Muscle of arm (tissue), 12 donors: ENCODE measurements around the gene TUBGCP3. TPM values are rescaled to one million over a fixed set of nuclear protein-coding genes. Genes with fewer than 3 reads are reported as not detected.

Experiments
- DNase-seq: peaks from one replicate; pipeline ENCODE4 v3.0.0-alpha.2; 2013
- polyA plus RNA-seq, 12 donors: library from polyadenylated mRNA; unstranded; fragments of 120-200 nt; gene quantifications; one replicate each; pipeline ENCODE4 v1.2.1, GENCODE V29; 2013; ENCODE audit not compliant: insufficient read length in 12 of 12

Gene TUBGCP3
- polyA plus RNA-seq, 12 donors: 15.5 to 26.6 (median 19.2) TPM; not detected in 1

- DNase-seq: no peak
Measured at GRCh38 chr13:112453874-112454647, 133.9 kb downstream of the TUBGCP3 start.

- no peak for DNase-seq
Measured at GRCh38 chr13:112453207-112453829, 134.6 kb downstream of the TUBGCP3 start.

- no peak for DNase-seq
Measured at GRCh38 chr13:112452380-112453206, 135.4 kb downstream of the TUBGCP3 start.

DNA sequence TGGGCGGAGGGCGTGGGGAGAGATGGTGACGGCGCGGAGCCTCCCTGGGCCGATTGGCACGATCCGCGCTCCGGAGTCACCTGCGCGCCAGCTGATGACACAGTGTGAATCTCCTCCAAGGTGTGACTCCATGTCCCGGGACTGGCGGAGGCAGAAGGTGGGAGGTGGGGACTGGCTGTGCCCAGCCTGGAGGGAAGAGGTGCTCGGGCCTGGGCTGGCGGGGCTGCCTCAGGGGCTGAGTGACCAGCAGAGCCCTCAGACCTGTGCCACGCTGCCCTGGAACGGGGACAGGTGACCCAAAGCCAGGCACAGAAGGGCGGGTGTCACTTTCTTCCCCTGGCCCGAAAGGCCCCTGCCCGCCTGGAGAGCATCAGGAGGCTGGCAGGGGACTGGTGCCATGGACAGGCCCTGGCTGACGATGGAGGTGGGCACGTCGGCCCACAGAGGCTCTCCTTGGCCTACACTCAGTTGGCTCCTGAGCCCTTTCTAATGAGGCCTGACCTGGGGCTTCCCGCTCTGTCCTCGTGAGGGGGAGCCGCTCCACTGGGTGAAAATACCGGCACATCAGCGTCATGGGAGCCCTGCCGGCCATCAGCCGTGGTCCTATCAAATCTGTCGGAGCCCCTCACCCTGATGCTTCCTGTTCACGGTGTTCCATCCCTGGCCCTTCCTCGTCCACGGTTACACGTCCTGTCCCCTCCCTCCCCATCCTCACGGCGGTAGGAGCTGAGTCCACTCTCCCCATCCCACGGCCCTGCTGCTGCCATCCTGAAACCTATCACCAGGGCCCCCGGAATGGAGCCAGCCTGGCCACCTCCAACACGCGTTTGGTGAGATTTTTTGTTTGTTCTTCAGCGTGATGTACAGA is 136.2 kb downstream of the TUBGCP3 start:
- no peak for DNase-seq

GRCh38 chr13:112450904-112451240 is 137.1 kb downstream of the TUBGCP3 start:
- DNase-seq: no peak

DNA sequence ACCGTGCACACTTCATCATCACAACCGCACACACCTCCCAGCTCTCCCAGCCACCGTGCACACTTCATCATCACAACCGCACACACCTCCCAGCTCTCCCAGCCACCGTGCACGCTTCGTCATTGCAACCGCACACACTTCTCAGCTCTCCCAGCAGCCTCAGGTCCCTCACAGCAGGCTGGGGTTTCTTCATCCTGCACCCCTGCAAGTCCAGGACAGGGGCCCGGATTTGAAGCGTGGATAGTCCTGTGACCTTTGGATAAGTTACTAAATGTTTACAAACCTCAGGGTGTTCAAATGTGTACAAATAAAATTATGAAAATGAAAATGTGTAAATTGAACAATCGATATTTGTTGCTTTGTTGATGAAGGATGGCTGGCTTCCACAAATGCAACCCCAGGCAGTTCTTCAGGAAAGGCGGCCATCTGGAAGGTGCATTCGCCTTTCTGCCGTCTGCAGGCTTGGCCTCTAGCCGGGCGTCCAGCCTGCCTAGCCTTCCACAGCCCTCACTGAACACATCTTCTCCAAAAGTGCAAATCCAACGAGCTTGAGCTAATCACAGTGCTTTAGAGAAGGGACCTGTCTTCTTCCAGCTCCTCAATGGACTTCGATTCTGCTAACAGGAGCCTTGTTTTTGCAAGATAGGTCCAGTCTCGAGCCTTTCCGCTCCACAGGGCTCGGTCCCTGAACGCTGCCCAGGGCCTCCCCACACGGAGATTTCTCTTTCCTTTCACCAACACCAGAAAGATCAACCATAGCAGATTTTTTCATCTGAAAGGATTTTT is 137.6 kb downstream of the TUBGCP3 start:
- DNase-seq: no peak

GRCh38 chr13:112449545-112449930 is 138.4 kb downstream of the TUBGCP3 start:
- no peak for DNase-seq

DNA sequence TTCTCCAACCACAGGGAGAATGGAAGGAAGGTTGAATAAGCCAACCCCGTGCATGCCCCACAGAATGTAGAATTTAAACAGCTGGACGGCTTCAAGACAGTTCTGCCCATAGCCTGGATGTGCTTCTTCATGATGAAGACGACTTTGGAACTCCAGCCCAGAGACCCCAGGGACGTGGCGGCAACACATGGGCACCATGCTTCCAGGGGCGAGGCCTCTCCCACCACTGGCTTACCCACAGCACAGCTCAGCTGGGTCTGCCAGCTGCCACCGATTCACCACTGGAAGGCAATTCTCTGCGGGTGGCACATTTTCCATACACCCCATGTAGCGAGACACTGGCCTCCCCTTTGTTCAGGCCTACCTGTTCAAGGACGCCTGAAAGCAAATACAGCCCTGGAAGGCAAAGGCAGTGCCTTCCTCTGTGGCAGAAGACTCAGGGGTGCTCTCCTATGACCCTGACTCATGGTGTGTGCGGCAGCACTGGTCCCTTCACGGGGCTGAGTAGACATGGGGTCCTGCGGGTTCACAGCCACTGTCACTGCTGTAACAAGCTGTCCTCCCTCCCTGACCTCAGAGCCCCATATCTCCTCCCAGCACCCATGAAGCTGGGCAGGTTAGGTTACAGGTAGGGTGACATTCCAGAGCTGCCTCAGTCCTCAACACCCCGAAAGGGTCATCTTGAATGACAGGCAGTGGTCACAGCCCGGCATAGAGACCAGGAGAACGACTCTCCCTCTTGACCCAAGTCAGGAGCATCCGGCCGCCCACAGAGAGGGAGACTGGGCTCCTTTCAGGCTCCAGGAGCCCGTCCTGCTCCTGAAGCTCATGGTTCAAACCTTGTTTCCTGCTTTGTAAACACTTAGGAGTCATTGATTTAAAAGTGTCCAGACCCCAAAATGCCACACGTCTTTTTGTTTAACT is 139.1 kb downstream of the TUBGCP3 start:
- no peak for DNase-seq

GRCh38 chr13:112447761-112448603 is 140.0 kb downstream of the TUBGCP3 start:
- no peak for DNase-seq

GRCh38 chr13:112447306-112447705 is 140.6 kb downstream of the TUBGCP3 start:
- no peak for DNase-seq

DNA sequence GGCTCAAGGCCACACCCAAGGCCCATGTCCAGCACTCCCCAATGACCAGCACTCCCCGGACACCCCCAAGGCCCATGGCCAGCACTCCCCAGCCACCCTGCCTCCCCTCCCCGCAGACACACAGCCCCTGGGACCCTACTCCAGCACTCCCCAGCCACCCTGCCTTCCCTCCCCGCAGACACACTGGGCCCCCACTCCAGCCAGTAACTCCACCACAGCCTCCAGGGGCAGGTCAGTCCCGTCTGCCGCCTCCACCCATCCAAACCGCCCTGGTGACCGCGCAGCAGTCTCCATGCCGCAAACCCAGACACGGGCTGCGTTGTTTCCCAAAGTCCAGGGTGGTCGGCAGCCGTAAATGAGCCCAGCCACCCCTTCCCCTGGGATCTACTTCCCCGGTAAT is 141.1 kb downstream of the TUBGCP3 start:
- DNase-seq: no peak

GRCh38 chr13:112446347-112446861 is 141.5 kb downstream of the TUBGCP3 start:
- DNase-seq: no peak

DNA sequence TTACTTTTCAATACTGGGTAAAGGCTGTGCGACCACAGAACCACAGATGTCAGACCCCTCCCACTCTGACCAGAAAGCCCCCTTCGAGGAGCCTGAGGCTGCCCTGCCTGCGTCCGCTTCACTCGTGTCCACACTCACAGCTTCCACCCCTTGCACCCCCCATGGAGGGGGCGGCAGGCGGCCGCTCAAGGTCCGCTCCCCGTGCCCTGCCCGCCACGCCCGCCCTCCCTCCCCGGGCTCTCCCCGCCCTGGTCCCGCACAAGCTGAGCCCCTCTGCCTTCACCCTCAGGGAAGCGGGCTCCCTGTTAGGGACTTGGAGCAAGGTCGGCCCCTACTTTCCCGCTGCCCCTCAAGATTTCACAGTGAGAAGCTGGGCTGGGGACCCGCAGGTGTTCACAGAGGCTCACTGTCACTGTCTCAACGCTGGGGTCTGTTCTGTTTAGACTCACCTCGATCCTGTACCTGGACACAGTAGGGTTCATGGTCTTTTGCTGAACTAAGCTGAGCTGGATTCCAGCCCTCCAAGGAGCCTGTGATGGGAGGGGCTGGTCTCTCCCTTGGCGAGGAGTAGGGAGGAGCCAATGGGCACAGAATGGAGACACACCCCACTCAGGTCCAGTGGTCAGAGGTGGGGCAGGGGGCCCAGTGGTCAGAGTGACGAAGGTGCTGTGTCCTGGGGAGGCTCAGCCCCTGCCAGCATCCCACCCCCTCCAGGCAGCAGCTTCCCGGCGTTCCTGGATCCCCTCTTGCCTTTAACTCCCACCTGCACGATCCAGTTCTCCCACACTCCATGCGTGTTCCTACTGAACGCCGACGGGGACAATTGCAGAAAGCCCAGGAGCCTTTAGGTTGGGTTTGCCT is 142.3 kb downstream of the TUBGCP3 start:
- DNase-seq: no peak

DNA sequence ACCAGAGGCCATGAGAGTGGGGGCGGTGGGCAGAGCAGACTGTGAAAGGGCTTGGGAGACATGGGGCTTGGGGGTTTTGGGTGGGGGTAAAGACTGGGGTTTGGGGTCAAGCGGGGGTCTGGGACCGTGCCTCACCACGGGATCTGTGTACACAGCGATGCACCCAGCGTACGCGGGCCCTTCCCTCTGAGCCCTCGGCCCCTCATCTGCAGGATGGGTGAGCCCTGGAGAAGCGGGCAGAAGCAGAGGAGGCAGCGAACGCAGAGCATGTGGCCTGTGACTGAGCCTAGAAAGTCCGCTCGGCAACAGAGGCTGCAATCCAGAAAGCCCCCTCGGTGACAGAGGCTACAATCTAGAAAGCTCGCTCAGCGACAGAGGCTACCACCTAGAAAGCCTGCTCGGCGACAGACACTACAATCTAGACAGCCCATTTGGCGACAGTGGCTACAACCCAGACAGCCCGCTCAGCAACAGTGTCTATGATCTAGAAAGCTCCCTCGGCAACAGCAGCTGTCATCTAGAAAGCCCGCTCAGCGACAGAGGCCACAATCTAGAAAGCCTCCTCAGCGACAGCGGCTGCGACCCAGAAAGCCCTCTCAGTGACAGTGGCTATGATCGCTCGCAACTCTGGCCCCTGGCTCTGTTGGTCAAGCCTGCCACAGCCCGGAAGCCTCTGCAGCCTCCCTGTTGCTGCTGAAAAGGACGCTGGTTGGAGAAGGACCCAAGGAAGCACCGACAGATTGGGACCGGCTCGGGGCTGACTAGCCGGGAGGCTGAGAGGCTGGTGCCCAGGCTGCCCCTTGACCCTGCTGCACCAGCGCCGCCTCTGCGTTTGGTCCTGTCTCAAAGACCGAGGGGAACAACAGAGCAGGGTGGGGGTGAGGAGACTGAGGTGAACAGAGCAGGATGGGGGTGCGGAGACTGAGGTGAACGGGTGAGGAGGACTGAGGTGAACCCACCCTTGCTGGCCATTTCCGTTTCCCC is 143.2 kb downstream of the TUBGCP3 start:
- DNase-seq: no peak

GRCh38 chr13:112443995-112444311 is 144.0 kb downstream of the TUBGCP3 start:
- DNase-seq: peak; percentile 64

DNA sequence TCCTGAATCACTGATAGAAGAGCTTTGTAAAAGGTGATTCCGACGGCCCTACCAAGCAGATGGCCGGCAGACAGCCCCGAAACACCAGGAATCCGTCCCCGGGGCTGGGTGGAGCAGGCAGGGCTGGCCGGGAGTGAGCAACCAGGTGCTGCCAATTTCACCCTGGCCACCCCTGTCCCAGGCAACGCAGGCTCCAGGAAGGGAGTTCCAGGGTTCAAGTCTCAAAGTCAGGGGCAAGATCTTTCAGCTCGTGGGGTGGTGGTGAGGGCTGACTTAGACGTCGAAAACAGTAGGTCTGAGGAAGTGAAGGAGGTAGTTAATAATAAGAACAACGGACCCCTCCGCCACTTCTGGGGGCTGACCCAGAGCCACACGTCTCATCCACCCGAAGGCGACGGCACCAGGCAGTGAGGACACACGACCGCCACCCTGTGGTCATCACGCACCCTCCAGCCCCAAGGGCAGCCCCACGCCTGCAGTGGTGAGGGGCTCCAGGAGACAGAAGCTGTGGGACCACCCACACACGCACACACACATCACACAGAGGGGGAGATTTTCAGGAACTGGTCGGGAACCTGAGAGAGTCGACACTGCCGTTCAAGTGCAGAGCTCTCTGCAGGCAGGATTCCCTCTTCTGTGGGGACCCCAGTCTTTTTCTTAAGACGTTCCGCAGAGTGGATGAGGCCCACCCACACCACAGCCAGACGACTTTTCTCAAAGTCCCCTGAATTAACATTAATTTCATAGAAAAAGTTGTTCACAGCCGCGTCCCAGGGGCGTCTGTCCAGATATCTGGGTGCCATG is 144.6 kb downstream of the TUBGCP3 start:
- DNase-seq: no peak
